Activated naive CD4-positive, alpha-beta T cell treated with anti-CD3 and anti-CD28 coated beads, Interleukin-2, amount 50 U/mL, for 16 hours (primary cell): Measurements from ENCODE around the gene HMX3.

Experiments used
- DNase-seq: peaks from one replicate; pipeline ENCODE4 v3.0.0-alpha.2; 2020

Gene HMX3

GRCh38 chr10:123180101-123181090 lies 44.6 kb downstream of the HMX3 start:
- DNase-seq, result no peak

GRCh38 chr10:123183724-123184123 lies 48.0 kb downstream of the HMX3 start:
- DNase-seq, result no peak

- no peak for DNase-seq
Observed at GRCh38 chr10:123187781-123188180, 52.0 kb downstream of the HMX3 start.
